Natural killer cell (primary cell): ENCODE data around the gene EEFSEC. TPM values are rescaled to one million over a fixed set of nuclear protein-coding genes. Genes with fewer than 3 reads are reported as not detected.

ENCODE experiments used
- ATAC-seq, 3 donors: fragments of 150-1000 bp in 2 of 3; fragments of 200-7000 bp in 1 of 3; cut with Tn5 transposase; 1 replicate in 1 of 3; 2 replicates in 2 of 3; pipeline ENCODE4 v1.10.0; 2021; ENCODE audit warnings: mild to moderate bottlenecking in 2 of 3, moderate library complexity in 2 of 3
- DNase-seq, 2 donors: peaks; one replicate each; pipeline versions ENCODE4 v3.0.0 to v3.0.0-alpha.2; 2013 to 2021; ENCODE audit warnings: mixed read lengths in 1 of 2
- H3K27ac ChIP-seq: one replicate; pipeline ENCODE4 v1.5.1; 2013; ENCODE audit warnings: mild to moderate bottlenecking, low read length
- H3K27me3 ChIP-seq: one replicate; pipeline ENCODE4 v1.6.1; 2013; ENCODE audit warnings: low read length; ENCODE audit not compliant: control insufficient read depth, insufficient read depth
- H3K36me3 ChIP-seq: one replicate; pipeline ENCODE4 v1.6.1; 2013; ENCODE audit warnings: low read length; ENCODE audit not compliant: control insufficient read depth, insufficient read depth
- H3K4me1 ChIP-seq: one replicate; pipeline ENCODE4 v1.6.1; 2013; ENCODE audit warnings: low read length; ENCODE audit not compliant: control insufficient read depth, insufficient read depth
- H3K4me3 ChIP-seq: one replicate; pipeline ENCODE4 v1.5.1; 2013; ENCODE audit warnings: low read length
- H3K9me3 ChIP-seq: one replicate; pipeline ENCODE4 v1.6.1; 2013; ENCODE audit warnings: low read length; ENCODE audit not compliant: control insufficient read depth, insufficient read depth
- H3K27ac Mint-ChIP-seq, 2 donors: one replicate each; pipeline ENCODE4 v1.8.0; 2022; ENCODE audit warnings: mild to moderate bottlenecking in 2 of 2, mixed read lengths in 2 of 2, moderate library complexity in 1 of 2
- H3K27me3 Mint-ChIP-seq, 2 donors: one replicate each; pipeline ENCODE4 v1.8.0; 2022; ENCODE audit warnings: low read depth in 2 of 2, mixed read lengths in 2 of 2
- H3K36me3 Mint-ChIP-seq: one replicate; pipeline ENCODE4 v1.8.0; 2022; ENCODE audit warnings: mixed read lengths
- H3K4me1 Mint-ChIP-seq, 2 donors: one replicate each; pipeline ENCODE4 v1.8.0; 2022; ENCODE audit warnings: mixed read lengths in 2 of 2
- H3K4me3 Mint-ChIP-seq: one replicate; pipeline ENCODE4 v1.8.0; 2022; ENCODE audit warnings: mild to moderate bottlenecking, moderate library complexity, mixed read lengths
- H3K9me3 Mint-ChIP-seq, 2 donors: one replicate each; pipeline ENCODE4 v1.8.0; 2022; ENCODE audit warnings: mixed read lengths in 2 of 2
- CTCF ChIP-seq: fragments of 200-600 bp; IDR thresholded peaks from one replicate; pipeline ENCODE4 v1.8.0; 2022; ENCODE audit warnings: antibody characterized with exemption
- WGBS: methylation state at CpG from one replicate; pipeline ENCODE4 v1.1.7; 2013; ENCODE audit warnings: missing lambda C conversion rate; ENCODE audit not compliant: insufficient coverage; 5-methylcytosine and 5-hydroxymethylcytosine counted together
- intact Hi-C: fragments of 100-400 bp; cut with micrococcal nuclease; formaldehyde crosslinking; loops from one replicate; pipeline ENCODE4 v1.14.2; 2022
- total RNA-seq, 4 donors: library from RNA; stranded (reverse); fragments of 120-200 nt in 1 of 4; gene quantifications; one replicate each; pipeline versions ENCODE4 v1.2.3 to v1.2.4, GENCODE V29; 2013 to 2022

The EEFSEC gene
- total RNA-seq, 3 donors from 2014 or later (not counting 1 experiment from before 2014, with no cell fraction given) = 16.7 to 18.9 (median 17.6) TPM

GRCh38 chr3:128310286-128311058 lies 157.2 kb downstream of the EEFSEC start:
- Histone ChIP-seq H3K36me3 (peaks cover 4% of the 10 kb centered on the region), H3K9me3 (no peaks in the 10 kb centered on the region), H3K4me1 (no peaks in the 10 kb centered on the region), H3K27me3 (no peaks in the 10 kb centered on the region), H3K27ac (no peak overlapping the region), H3K4me3 (no peak overlapping the region)
- Mint-ChIP-seq H3K4me3 (no peak overlapping the region), H3K4me1 (peaks cover 4 to 7% of the 10 kb centered on the region in 2 donors), H3K36me3 (no peaks in the 10 kb centered on the region), H3K9me3 (no peaks in the 10 kb centered on the region), H3K27me3 (no peaks in the 10 kb centered on the region), H3K27ac (no peak overlapping the region)
- 93% methylated on average over 4 of the region's 4 CpGs for WGBS
- DNase-seq (no peak), ATAC-seq (no peak)
- intact Hi-C loops = no loop called here
- TF ChIP-seq CTCF = no peak

- H3K9me3 ChIP-seq = no peaks in the 10 kb centered on the region
- no peak overlapping the region for H3K4me3 Mint-ChIP-seq
- H3K27me3 ChIP-seq = no peaks in the 10 kb centered on the region
- H3K4me1 ChIP-seq = no peaks in the 10 kb centered on the region
- H3K9me3 Mint-ChIP-seq = no peaks in the 10 kb centered on the region
- WGBS = 97% methylated on average over 5 of the region's 5 CpGs
- H3K27me3 Mint-ChIP-seq = no peaks in the 10 kb centered on the region
- H3K36me3 Mint-ChIP-seq = no peaks in the 10 kb centered on the region
- H3K27ac ChIP-seq = no peak overlapping the region
- DNase-seq = no peak
- no peak overlapping the region for H3K4me3 ChIP-seq
- no peak for ATAC-seq
- no peak for TF ChIP-seq CTCF
- H3K27ac Mint-ChIP-seq = no peak overlapping the region
- peaks cover 8 to 11% of the 10 kb centered on the region in 2 donors for H3K4me1 Mint-ChIP-seq
- intact Hi-C loops = no loop called here
- peaks cover 4% of the 10 kb centered on the region for H3K36me3 ChIP-seq
Observed at GRCh38 chr3:128311441-128311844, 158.2 kb downstream of the EEFSEC start.

GRCh38 chr3:128312271-128312670 lies 159.0 kb downstream of the EEFSEC start:
- Histone ChIP-seq H3K9me3 (no peaks in the 10 kb centered on the region), H3K4me1 (no peaks in the 10 kb centered on the region), H3K27ac (no peak overlapping the region), H3K4me3 (no peak overlapping the region), H3K27me3 (no peaks in the 10 kb centered on the region), H3K36me3 (peaks cover 4% of the 10 kb centered on the region)
- 98% methylated on average over 10 of the region's 10 CpGs for whole genome bisulfite sequencing
- intact Hi-C loops = no loop called here
- peaks cover 10 to 13% of the 10 kb centered on the region in 2 donors for H3K4me1 Mint-ChIP-seq
- H3K27ac Mint-ChIP-seq = no peak overlapping the region
- TF ChIP-seq CTCF = no peak
- H3K4me3 Mint-ChIP-seq = no peak overlapping the region
- H3K36me3 Mint-ChIP-seq = no peaks in the 10 kb centered on the region
- DNase-seq = no peak
- no peak for ATAC-seq
- H3K27me3 Mint-ChIP-seq = no peaks in the 10 kb centered on the region
- no peaks in the 10 kb centered on the region for H3K9me3 Mint-ChIP-seq
